ENCODE results near the gene SYNDIG1L.

SYNDIG1L gene

DNA sequence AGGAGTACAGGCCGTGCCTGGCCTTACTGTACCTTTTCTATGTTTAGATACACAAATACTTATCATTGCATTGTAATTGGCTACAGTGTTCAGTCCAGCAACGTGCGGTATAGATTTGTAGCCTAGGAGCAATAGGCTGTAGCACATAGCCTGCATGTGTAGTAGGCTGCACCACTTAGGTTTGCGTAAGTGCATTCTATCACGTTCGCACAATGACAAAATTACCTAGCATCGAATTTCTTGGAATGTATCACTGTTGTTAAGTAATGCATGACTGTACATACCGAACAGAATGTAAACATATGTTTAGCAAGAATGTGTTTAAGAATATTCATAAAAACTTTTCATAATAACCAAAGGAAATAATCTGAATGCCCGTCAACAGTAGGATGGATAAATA lies 45.8 kb downstream of the SYNDIG1L start:
- no peak overlapping the region for H3K27ac ChIP-seq
- ChIA-PET POLR2A (ENCODE audit: low non-redundant PET) (no interaction called here), CTCF (no interaction called here)
- no peak for DNase-seq (ENCODE audit: low spot score)
- TF ChIP-seq, protein P1, sequence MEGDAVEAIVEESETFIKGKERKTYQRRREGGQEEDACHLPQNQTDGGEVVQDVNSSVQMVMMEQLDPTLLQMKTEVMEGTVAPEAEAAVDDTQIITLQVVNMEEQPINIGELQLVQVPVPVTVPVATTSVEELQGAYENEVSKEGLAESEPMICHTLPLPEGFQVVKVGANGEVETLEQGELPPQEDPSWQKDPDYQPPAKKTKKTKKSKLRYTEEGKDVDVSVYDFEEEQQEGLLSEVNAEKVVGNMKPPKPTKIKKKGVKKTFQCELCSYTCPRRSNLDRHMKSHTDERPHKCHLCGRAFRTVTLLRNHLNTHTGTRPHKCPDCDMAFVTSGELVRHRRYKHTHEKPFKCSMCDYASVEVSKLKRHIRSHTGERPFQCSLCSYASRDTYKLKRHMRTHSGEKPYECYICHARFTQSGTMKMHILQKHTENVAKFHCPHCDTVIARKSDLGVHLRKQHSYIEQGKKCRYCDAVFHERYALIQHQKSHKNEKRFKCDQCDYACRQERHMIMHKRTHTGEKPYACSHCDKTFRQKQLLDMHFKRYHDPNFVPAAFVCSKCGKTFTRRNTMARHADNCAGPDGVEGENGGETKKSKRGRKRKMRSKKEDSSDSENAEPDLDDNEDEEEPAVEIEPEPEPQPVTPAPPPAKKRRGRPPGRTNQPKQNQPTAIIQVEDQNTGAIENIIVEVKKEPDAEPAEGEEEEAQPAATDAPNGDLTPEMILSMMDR (conservative IDR thresholded peaks at IDR 0.05; ENCODE audit: low read depth), result no peak

DNA sequence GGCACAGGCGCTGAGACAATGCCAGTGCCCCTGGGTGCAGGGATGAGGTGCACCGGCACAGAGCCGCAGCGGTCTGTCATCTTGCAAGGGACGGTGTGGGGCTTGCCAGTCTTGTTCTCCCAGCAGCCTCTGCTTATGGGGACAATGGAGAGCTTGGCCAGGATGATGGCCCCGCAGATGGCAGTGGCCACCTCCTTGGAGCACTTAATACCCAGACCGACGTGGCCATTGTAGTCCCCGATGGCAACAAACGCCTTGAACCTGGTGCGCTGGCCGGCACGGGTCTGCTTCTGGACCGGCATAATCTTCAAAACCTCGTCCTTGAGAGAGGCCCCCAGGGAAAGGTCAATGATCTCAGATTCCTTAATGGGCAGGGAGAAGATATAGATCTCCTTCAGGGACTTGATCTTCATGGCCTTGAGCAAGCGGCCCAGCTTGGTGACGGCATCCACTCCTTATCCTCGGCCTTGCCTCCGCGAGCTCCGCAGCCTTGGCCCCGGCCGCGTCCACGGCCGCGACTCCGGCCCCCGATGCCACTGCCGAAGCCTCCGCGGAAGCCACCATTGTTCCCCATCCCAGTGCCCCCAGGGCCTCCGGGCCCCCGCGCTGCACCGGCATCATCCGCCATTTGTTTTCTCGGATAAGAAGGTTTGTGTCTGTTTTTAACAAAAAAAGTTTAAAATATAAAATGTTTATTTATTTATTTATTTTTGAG lies 47.9 kb downstream of the SYNDIG1L start:
- ChIA-PET POLR2A (ENCODE audit: low non-redundant PET) (no interaction called here), CTCF (interaction anchor here (0.6 kb wide), 1 partner anchor 12 kb away, joined by 3 read pairs; no protein-coding TSS in a partner anchor)
- no peak for DNase-seq (ENCODE audit: low spot score)
- no peak overlapping the region for H3K27ac ChIP-seq
- TF ChIP-seq, protein P1 (conservative IDR thresholded peaks at IDR 0.05; ENCODE audit: low read depth), result no peak

DNA sequence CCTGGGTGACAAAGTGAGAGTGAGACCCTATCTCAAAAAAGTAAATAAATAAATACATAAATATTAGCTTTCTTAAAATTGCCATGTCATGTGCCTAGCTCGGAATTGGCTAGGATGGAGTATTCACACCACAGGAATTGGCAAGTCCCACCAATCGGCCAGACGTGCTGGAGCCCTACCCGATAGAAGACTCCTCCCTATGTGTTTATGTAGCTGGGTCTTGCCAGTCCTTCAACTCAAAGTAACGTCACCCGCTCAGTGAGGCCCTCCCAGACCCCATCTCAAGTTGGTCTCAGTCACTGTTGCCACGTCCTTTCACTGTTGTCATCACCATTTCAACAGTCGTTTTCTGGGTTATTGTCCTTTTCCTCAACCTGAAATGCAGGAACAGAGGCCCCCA lies 57.6 kb downstream of the SYNDIG1L start:
- no peak overlapping the region for H3K27ac ChIP-seq
- ChIA-PET CTCF (interaction anchor here (0.6 kb wide), 2 partner anchors 111 to 213 kb away, joined by 3 to 4 read pairs; no protein-coding TSS in a partner anchor), POLR2A (ENCODE audit: low non-redundant PET) (no interaction called here)
- DNase-seq (ENCODE audit: low spot score), result no peak
- TF ChIP-seq, protein P1 (conservative IDR thresholded peaks at IDR 0.05; ENCODE audit: low read depth), result no peak

DNA sequence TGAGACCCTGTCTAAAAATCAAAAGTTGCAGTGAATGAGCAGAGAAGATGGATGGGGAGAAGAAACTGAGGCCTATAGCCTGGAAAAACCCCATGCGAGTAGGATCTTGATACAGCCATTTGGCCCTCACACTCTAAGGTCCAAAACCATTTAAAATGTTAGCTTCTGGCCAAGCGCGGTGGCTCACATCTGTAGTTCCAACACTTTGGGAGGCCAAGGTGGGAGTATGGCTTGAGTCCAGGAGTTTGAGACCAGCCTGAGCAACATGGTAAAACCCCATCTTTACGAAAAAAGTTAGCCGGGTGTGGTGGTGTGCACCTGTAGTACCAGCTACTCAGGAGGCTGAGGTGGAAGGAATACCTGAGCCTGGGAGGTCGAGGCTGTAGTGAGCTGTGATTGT lies 58.0 kb downstream of the SYNDIG1L start:
- CTCF ChIA-PET, result interaction anchor here (0.6 kb wide), 2 partner anchors 11 to 111 kb away, joined by 4 to 5 read pairs; no protein-coding TSS in a partner anchor
- TF ChIP-seq, protein P1 (conservative IDR thresholded peaks at IDR 0.05; ENCODE audit: low read depth), result no peak
- H3K27ac ChIP-seq, result no peak overlapping the region
- no peak for DNase-seq (ENCODE audit: low spot score)
- POLR2A ChIA-PET (ENCODE audit: low non-redundant PET), result no interaction called here

DNA sequence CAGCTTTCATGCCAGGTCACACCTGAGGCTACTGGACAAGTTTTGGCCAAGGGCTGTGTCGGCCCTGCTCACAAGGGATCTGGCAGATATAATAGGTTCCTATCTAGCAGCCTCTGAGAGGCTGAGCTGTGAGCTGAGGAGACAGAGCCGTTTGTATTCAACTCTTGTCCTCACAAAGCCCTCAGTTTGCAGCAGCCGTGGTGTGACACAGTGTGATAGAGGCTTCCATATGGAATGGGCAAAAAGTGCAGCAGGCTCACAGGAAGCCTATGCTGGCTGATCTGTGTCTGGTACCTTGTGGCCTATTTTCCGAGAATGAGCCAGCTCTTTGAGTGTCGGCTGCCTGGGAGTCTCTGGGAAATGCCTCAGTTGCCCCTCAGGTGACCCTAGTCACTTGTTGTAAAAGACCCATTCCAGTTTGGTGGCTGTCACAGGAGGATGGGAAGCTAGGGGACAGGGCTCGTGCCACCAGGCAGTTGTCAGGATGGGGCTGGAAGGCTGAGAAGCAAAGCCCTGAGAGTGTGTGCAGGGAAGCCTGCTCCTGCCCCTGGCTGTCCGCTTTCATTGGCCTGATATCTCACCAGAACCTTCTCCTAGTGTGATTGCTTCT lies 61.6 kb downstream of the SYNDIG1L start:
- POLR2A ChIA-PET (ENCODE audit: low non-redundant PET), result no interaction called here
- CTCF ChIA-PET, result interaction anchor here (0.6 to 0.7 kb wide), 2 partner anchors 114 to 424 kb away, joined by 4 to 5 read pairs; no protein-coding TSS in a partner anchor
- TF ChIP-seq, protein P1 (conservative IDR thresholded peaks at IDR 0.05; ENCODE audit: low read depth), result no peak
- H3K27ac ChIP-seq, result no peak overlapping the region
- DNase-seq (ENCODE audit: low spot score), result no peak

DNA sequence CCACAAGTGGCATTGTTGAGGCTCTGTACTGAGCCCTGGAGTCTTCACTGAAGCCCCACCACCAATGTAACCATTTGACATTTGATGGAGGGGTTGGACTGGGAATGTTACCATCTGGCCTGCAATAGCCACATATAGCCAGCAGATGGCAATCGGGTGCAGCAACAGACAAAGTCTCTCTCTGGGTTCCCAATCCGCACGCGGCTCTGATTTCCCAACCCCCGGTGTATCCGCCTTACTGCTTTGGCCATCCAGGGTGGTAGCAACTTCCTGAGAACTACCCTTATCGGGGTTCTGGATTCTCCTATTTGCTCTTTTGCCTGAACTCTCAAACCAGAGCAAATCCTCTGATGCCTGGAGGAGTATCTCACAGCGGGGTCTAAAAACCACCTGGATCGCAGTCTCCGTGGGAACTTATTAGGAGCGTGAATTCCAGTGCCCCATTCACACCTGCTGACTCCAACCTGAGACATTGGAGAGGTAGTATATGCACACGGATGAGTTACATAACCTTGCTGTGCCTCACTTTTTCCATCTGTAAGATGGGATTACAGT lies 63.6 kb downstream of the SYNDIG1L start:
- H3K27ac ChIP-seq, result no peak overlapping the region
- peak; percentile 88 for DNase-seq (ENCODE audit: low spot score)
- TF ChIP-seq, protein P1 (conservative IDR thresholded peaks at IDR 0.05; ENCODE audit: low read depth), result peak; percentile 96
- ChIA-PET POLR2A (ENCODE audit: low non-redundant PET) (no interaction called here), CTCF (no interaction called here)

Data from RWPE1 (cell line).